H1 (cell line): Measurements from ENCODE around the gene DOK3. TPM values are rescaled to one million over a fixed set of nuclear protein-coding genes. Genes with fewer than 3 reads are reported as not detected.

Experiments used
- CTCF ChIA-PET: fragments of 300-600 bp; sonication (Branson Sonifier 250); formaldehyde crosslinking; loops from one replicate; lab custom pipeline; 2021; ENCODE audit not compliant: partially characterized antibody; lab: Charles Lee
- POLR2A ChIA-PET: fragments of 300-600 bp; sonication (Branson Sonifier 250); formaldehyde crosslinking; loops from one replicate; lab custom pipeline; 2021; ENCODE audit warnings: inconsistent platforms; ENCODE audit not compliant: partially characterized antibody; lab: Charles Lee
- DNase-seq, 2 experiments: peaks; one replicate each; pipeline versions ENCODE4 v3.0.0 to v3.0.0-alpha.2; 2010 to 2022; ENCODE audit warnings: low spot score in 2 of 2, low read depth in 1 of 2, mixed read lengths in 1 of 2
- FAIRE-seq: peaks from 2 replicates; lab custom pipeline; 2011; peaks lifted over from hg19 to GRCh38; lab: Jason Lieb, UNC
- H2AFZ ChIP-seq: 2 replicates; pipeline ENCODE4 v1.8.1; 2012; ENCODE audit warnings: low read length, inconsistent platforms
- H2AK5ac ChIP-seq: 2 replicates; pipeline ENCODE4 v1.6.1; 2013; ENCODE audit warnings: low read depth, low read length
- H2BK120ac ChIP-seq: replicated peaks from 2 replicates; pipeline ENCODE3; 2013; ENCODE audit warnings: low read depth, low read length, inconsistent platforms
- H2BK12ac ChIP-seq: 2 replicates; pipeline ENCODE4 v1.6.1; 2013; ENCODE audit warnings: low read depth, low read length
- H2BK15ac ChIP-seq: 2 replicates; pipeline ENCODE4 v1.6.1; 2013; ENCODE audit warnings: low read length
- H2BK20ac ChIP-seq: 2 replicates; pipeline ENCODE4 v1.6.1; 2013; ENCODE audit warnings: low read length
- H2BK5ac ChIP-seq: 2 replicates; pipeline ENCODE4 v1.6.1; 2013; ENCODE audit warnings: low read depth, low read length
- H3K14ac ChIP-seq: 2 replicates; pipeline ENCODE4 v1.6.1; 2013; ENCODE audit warnings: inconsistent platforms; ENCODE audit not compliant: insufficient read length
- H3K18ac ChIP-seq: 2 replicates; pipeline ENCODE4 v1.6.1; 2013; ENCODE audit warnings: low read length; ENCODE audit errors: extremely low read depth
- H3K23ac ChIP-seq: 2 replicates; pipeline ENCODE4 v1.6.1; 2013; ENCODE audit warnings: inconsistent platforms; ENCODE audit not compliant: insufficient read length
- H3K23me2 ChIP-seq: 2 replicates; pipeline ENCODE4 v1.6.1; 2013; ENCODE audit warnings: low read depth, low read length
- H3K27ac ChIP-seq: 2 replicates; pipeline ENCODE4 v1.6.1; 2011; ENCODE audit warnings: low read depth, low read length, inconsistent platforms
- H3K27me3 ChIP-seq, 4 experiments: replicated peaks in 1 of 4; 1 replicate in 1 of 4; 2 replicates in 3 of 4; pipeline versions ENCODE4 v1.6.1 to v1.8.1; 2011 to 2013; ENCODE audit warnings: low read length in 3 of 4, mild to moderate bottlenecking in 3 of 4, inconsistent platforms in 2 of 4, mixed read lengths in 2 of 4, moderate library complexity in 1 of 4; ENCODE audit not compliant: control insufficient read depth in 3 of 4, insufficient read depth in 3 of 4; ENCODE audit errors: extremely low read depth in 1 of 4
- H3K36me3 ChIP-seq, 4 experiments: 2 replicates each; pipeline versions ENCODE4 v1.6.1 to v1.8.1; 2011 to 2013; ENCODE audit warnings: mild to moderate bottlenecking in 4 of 4, low read length in 3 of 4, moderate library complexity in 2 of 4, control low read depth in 1 of 4, inconsistent platforms in 1 of 4; ENCODE audit not compliant: insufficient read depth in 4 of 4, control insufficient read depth in 2 of 4
- H3K4ac ChIP-seq: replicated peaks from 2 replicates; pipeline ENCODE3; 2013; ENCODE audit warnings: low read length, low read depth, mixed read lengths, inconsistent platforms; ENCODE audit not compliant: insufficient read length
- H3K4me1 ChIP-seq, 4 experiments: replicated peaks in 1 of 4; 1 replicate in 1 of 4; 2 replicates in 3 of 4; pipeline versions ENCODE4 v1.6.1 to v1.8.1; 2011 to 2013; ENCODE audit warnings: low read length in 3 of 4, inconsistent platforms in 2 of 4, mixed read lengths in 1 of 4; ENCODE audit not compliant: insufficient read depth in 4 of 4, control insufficient read depth in 3 of 4
- H3K4me2 ChIP-seq, 2 experiments: 2 replicates each; pipeline versions ENCODE4 v1.6.1 to v1.8.1; 2011 to 2013; ENCODE audit warnings: low read depth in 2 of 2, low read length in 2 of 2, control low read depth in 1 of 2, inconsistent platforms in 1 of 2, mild to moderate bottlenecking in 1 of 2; ENCODE audit not compliant: insufficient read depth in 1 of 2
- H3K4me3 ChIP-seq, 4 experiments: fragments of 200-600, 300-600 bp in 1 of 4; sonication (generic), shearing (Covaris generic), sonication (Bioruptor Twin) in 1 of 4; 2 replicates each; pipeline versions ENCODE4 v1.5.1 to v1.8.1; 2011 to 2016; ENCODE audit warnings: low read length in 4 of 4, low read depth in 3 of 4, control low read depth in 2 of 4, inconsistent platforms in 2 of 4, mild to moderate bottlenecking in 2 of 4, mixed read lengths in 1 of 4, moderate library complexity in 1 of 4; ENCODE audit not compliant: insufficient read depth in 2 of 4; ENCODE audit errors: extremely low read depth in 1 of 4
- H3K56ac ChIP-seq: replicated peaks from 2 replicates; pipeline ENCODE3; 2013; ENCODE audit warnings: low read depth, mild to moderate bottlenecking, mixed read lengths, low read length, inconsistent platforms; ENCODE audit not compliant: insufficient read length
- H3K79me1 ChIP-seq: 2 replicates; pipeline ENCODE4 v1.6.1; 2013; ENCODE audit warnings: low read depth, low read length, control low read depth
- H3K79me2 ChIP-seq, 2 experiments: 2 replicates each; pipeline versions ENCODE4 v1.6.1 to v1.8.1; 2012 to 2013; ENCODE audit warnings: low read length in 2 of 2, mild to moderate bottlenecking in 2 of 2, inconsistent platforms in 1 of 2; ENCODE audit not compliant: insufficient read depth in 2 of 2, control insufficient read depth in 1 of 2
- H3K9ac ChIP-seq, 4 experiments: replicated peaks in 1 of 4; 1 replicate in 1 of 4; 2 replicates in 3 of 4; pipeline versions ENCODE4 v1.6.1 to v1.8.1; 2011 to 2013; ENCODE audit warnings: low read depth in 3 of 4, low read length in 3 of 4, control low read depth in 2 of 4, mild to moderate bottlenecking in 2 of 4, moderate library complexity in 2 of 4, inconsistent platforms in 1 of 4; ENCODE audit errors: extremely low read depth in 1 of 4
- H3K9me3 ChIP-seq, 2 experiments: 2 replicates each; pipeline versions ENCODE4 v1.6.1 to v1.8.1; 2012 to 2013; ENCODE audit warnings: mild to moderate bottlenecking in 2 of 2, moderate library complexity in 2 of 2, control low read depth in 1 of 2, inconsistent platforms in 1 of 2, low read depth in 1 of 2, low read length in 1 of 2, mixed read lengths in 1 of 2; ENCODE audit not compliant: insufficient read depth in 2 of 2
- H4K20me1 ChIP-seq, 2 experiments: replicated peaks in 1 of 2; 2 replicates each; pipeline versions ENCODE3 to v1.8.1; 2011 to 2013; ENCODE audit warnings: inconsistent platforms in 2 of 2, low read length in 2 of 2, mild to moderate bottlenecking in 1 of 2; ENCODE audit not compliant: insufficient read depth in 2 of 2, control insufficient read depth in 1 of 2
- H4K5ac ChIP-seq: 2 replicates; pipeline ENCODE4 v1.6.1; 2013; ENCODE audit warnings: low read length, low read depth, mixed read lengths, inconsistent platforms; ENCODE audit not compliant: insufficient read length
- H4K8ac ChIP-seq: 2 replicates; pipeline ENCODE4 v1.8.0; 2013; ENCODE audit warnings: mild to moderate bottlenecking, moderate library complexity, low read length, inconsistent platforms; ENCODE audit not compliant: insufficient read depth; ENCODE audit errors: extremely low read depth
- H4K91ac ChIP-seq: replicated peaks from 2 replicates; pipeline ENCODE3; 2013; ENCODE audit warnings: low read length, mixed read lengths, inconsistent platforms; ENCODE audit not compliant: insufficient read length
- CEBPB ChIP-seq: IDR thresholded peaks from 2 replicates; pipeline ENCODE4 v1.6.1; 2012; ENCODE audit warnings: low read depth, low read length
- GTF2F1 ChIP-seq: IDR thresholded peaks from 2 replicates; pipeline ENCODE4 v1.6.1; 2012; ENCODE audit warnings: low read depth, low read length, improper control_type of control experiment, borderline replicate concordance
- KDM4A ChIP-seq: IDR thresholded peaks from one replicate; pipeline ENCODE4 v1.7.1; 2012; ENCODE audit warnings: low read depth, mild to moderate bottlenecking, moderate library complexity, low read length, inconsistent platforms; ENCODE audit not compliant: severe bottlenecking
- WGBS, 2 experiments: shearing (Covaris generic) in 1 of 2; methylation state at CpG; one replicate each; pipeline versions ENCODE4 v1.1.6 to v1.1.7; 2013 to 2015; ENCODE audit warnings: low lambda C conversion rate in 2 of 2, mixed read lengths in 2 of 2, inconsistent platforms in 1 of 2, low coverage in 1 of 2, missing lambda C conversion rate in 1 of 2; ENCODE audit not compliant: insufficient replicate concordance in 2 of 2, insufficient coverage in 1 of 2, insufficient read length in 1 of 2; ENCODE audit errors: extremely low coverage in 1 of 2, missing lambda C conversion rate in 1 of 2; 5-methylcytosine and 5-hydroxymethylcytosine counted together
- polyA plus RNA-seq, 7 experiments: library from polyadenylated mRNA; depleted of rRNA in 3 of 7; stranded (reverse) in 5 of 7; unstranded in 2 of 7; fragments of >200 nt in 5 of 7; fragments of 200-250 nt in 2 of 7; gene quantifications; 1 replicate in 5 of 7; 2 replicates in 1 of 7; 4 replicates in 1 of 7; pipeline versions ENCODE4 v1.2.1 to v1.2.3, GENCODE V29; 2011 to 2013; ENCODE audit warnings: missing spikeins in 2 of 7, mixed read lengths in 2 of 7
- total RNA-seq: library from RNA; stranded (reverse); fragmentation: NEBNext Ultra II Directional; extraction: Animal tissue kit (Norgen Biotek cat#: 25700); gene quantifications from 2 replicates; pipeline ENCODE4 v1.2.1, GENCODE V29; 2021

DOK3 gene
- total and polyA plus RNA-seq, 2 of the 8 experiments (the other 6 are each of a cell fraction or from before 2014, with no cell fraction given) = 4.2 to 6.4 TPM

DNA sequence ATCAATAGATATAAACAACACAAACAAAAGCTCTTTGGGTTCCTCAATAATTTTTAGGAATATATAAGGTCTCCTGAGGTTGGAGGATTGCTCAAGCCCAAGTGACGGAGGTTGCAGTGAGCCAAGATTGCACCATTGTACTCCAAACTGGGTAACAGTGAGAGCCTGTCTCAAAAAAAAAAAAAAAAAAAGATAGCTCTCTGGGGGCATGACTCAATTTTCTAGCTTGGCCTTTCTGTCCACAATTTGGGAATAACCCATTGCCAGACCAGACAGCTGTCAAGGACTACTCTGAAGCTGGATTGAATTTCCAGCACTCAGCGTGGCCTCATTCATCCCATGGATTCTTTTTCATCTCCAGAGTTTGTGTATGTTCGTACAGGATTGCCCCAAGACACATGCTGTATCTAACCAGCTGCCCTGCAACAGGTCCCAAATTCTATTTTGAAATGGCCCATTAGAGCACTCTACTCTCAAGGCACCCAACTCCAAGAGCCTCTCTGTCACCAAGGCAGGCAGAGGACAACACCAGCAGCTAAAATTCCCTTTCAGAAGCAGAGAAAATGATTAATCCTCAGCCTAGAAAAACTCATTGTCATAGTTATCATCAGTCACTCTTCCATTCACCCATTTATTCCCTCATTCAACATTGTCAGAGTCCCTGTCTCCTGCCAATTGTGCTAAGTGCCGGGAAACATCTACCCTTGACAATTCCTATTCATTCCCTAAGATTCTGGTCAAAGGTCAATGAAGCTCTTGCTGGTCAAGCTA lies 36.0 kb upstream of the DOK3 start:
- CTCF ChIA-PET = interaction anchor here (0.6 to 2.4 kb wide), 10 partner anchors 9 to 803 kb away, joined by 3 to 14 read pairs (median 4); no protein-coding TSS in a partner anchor

More for the DNA sequence above, 36.0 kb upstream of the DOK3 start:
- Histone ChIP-seq H3K79me1 (peaks cover 11% of the 10 kb centered on the region), H3K23me2 (no peaks in the 10 kb centered on the region), H2BK120ac (no peak overlapping the region), H3K27me3 (no peaks in the 10 kb centered on the region), H3K4me2 (no peak overlapping the region), H3K4me1 (no peaks in the 10 kb centered on the region), H3K9me3 (no peaks in the 10 kb centered on the region), H3K4ac (no peak overlapping the region), H3K18ac (no peak overlapping the region), H3K9ac (no peak overlapping the region), H3K56ac (no peak overlapping the region), H3K4me3 (no peak overlapping the region), H3K14ac (no peak overlapping the region), H3K23ac (no peak overlapping the region), H2BK5ac (no peak overlapping the region), H3K27ac (no peak overlapping the region), H4K5ac (no peak overlapping the region), H3K79me2 (peaks cover 0 to 87% of the 10 kb centered on the region in 2 experiments), H4K20me1 (peaks cover 9 to 27% of the 10 kb centered on the region in 2 experiments), H3K36me3 (peaks cover 0 to 13% (median 0%) of the 10 kb centered on the region in 4 experiments; a peak in 2 of 8 replicates), H2BK15ac (no peak overlapping the region), H4K8ac (no peak overlapping the region), H2AFZ (no peak overlapping the region), H2BK12ac (no peak overlapping the region), H2BK20ac (no peak overlapping the region), H4K91ac (no peak overlapping the region), H2AK5ac (no peak overlapping the region)
- POLR2A ChIA-PET = interaction anchor here (0.7 to 3.4 kb wide), 6 partner anchors 8 to 66 kb away, joined by 3 to 11 read pairs (median 4); partner anchors contain the start of gene DDX41
- TF ChIP-seq KDM4A (no peak), GTF2F1 (no peak), CEBPB (peak; percentile 53; the same call in 1 of the 2 replicates)
- 94% methylated on average over 4 of the region's 4 CpGs; no CpG with 5 or more reads in 1 of the 2 experiments for WGBS, 2 experiments
- DNase-seq = no peak
- FAIRE-seq = no peak
